HG02938 (cell line): ENCODE results near the gene SIDT1.

Experiments used
- ATAC-seq: cut with Tn5 transposase; IDR thresholded peaks from one replicate; pipeline ENCODE4 v1.9.1; 2021; ENCODE audit warnings: mild to moderate bottlenecking, moderate library complexity; ENCODE audit not compliant: unreplicated experiment

Gene SIDT1

GRCh38 chr3:113589971-113590370, 57.6 kb downstream of the SIDT1 start:
- ATAC-seq: no peak

- no peak for ATAC-seq
Observed at GRCh38 chr3:113590983-113591382, 58.6 kb downstream of the SIDT1 start.

GRCh38 chr3:113594066-113594465, 61.7 kb downstream of the SIDT1 start:
- ATAC-seq: no peak

- no peak for ATAC-seq
Observed at GRCh38 chr3:113597596-113598354, 65.4 kb downstream of the SIDT1 start.

- ATAC-seq: no peak
Observed at GRCh38 chr3:113600418-113601182, 68.2 kb downstream of the SIDT1 start.

- no peak for ATAC-seq
Observed at GRCh38 chr3:113601240-113601639, 68.9 kb downstream of the SIDT1 start.

- no peak for ATAC-seq
Observed at GRCh38 chr3:113602256-113602655, 69.9 kb downstream of the SIDT1 start.

- no peak for ATAC-seq
Observed at GRCh38 chr3:113602836-113603235, 70.5 kb downstream of the SIDT1 start.

- peak; percentile 99 for ATAC-seq
Observed at GRCh38 chr3:113606539-113607218, 74.3 kb downstream of the SIDT1 start.

GRCh38 chr3:113607219-113607596, 74.9 kb downstream of the SIDT1 start:
- ATAC-seq: peak; percentile 12

- ATAC-seq: no peak
Observed at GRCh38 chr3:113614402-113614801, 82.0 kb downstream of the SIDT1 start.

GRCh38 chr3:113615976-113616375, 83.6 kb downstream of the SIDT1 start:
- ATAC-seq: no peak

- no peak for ATAC-seq
Observed at GRCh38 chr3:113617726-113618125, 85.4 kb downstream of the SIDT1 start.

GRCh38 chr3:113620091-113620490, 87.7 kb downstream of the SIDT1 start:
- ATAC-seq: no peak

GRCh38 chr3:113623324-113623723, 91.0 kb downstream of the SIDT1 start:
- ATAC-seq: no peak

GRCh38 chr3:113623811-113624210, 91.5 kb downstream of the SIDT1 start:
- ATAC-seq: no peak

- no peak for ATAC-seq
Observed at GRCh38 chr3:113625834-113626233, 93.5 kb downstream of the SIDT1 start.

- peak; percentile 74 for ATAC-seq
Observed at GRCh38 chr3:113626503-113627371, 94.4 kb downstream of the SIDT1 start.

- no peak for ATAC-seq
Observed at GRCh38 chr3:113628316-113628715, 96.0 kb downstream of the SIDT1 start.

- ATAC-seq: no peak
Observed at GRCh38 chr3:113628788-113629187, 96.4 kb downstream of the SIDT1 start.
